Large intestine (tissue), 3 donors: ENCODE measurements around the gene FRY. TPM values are rescaled to one million over a fixed set of nuclear protein-coding genes. Genes with fewer than 3 reads are reported as not detected.

Experiments
- DNase-seq, 2 donors: peaks; one replicate each; pipeline versions ENCODE4 v3.0.0 to v3.0.0-alpha.2; 2013
- H3K27ac ChIP-seq: one replicate; pipeline ENCODE4 v1.5.1; 2013; ENCODE audit warnings: low read length
- H3K27me3 ChIP-seq: 2 replicates; pipeline ENCODE4 v1.6.1; 2013; ENCODE audit warnings: low read length; ENCODE audit not compliant: control insufficient read depth, insufficient read depth
- H3K36me3 ChIP-seq: 2 replicates; pipeline ENCODE4 v1.6.1; 2013; ENCODE audit warnings: low read length; ENCODE audit not compliant: control insufficient read depth, insufficient read depth
- H3K4me1 ChIP-seq: one replicate; pipeline ENCODE4 v1.6.1; 2013; ENCODE audit warnings: low read length; ENCODE audit not compliant: control insufficient read depth, insufficient read depth
- H3K4me3 ChIP-seq: one replicate; pipeline ENCODE4 v1.5.1; 2013; ENCODE audit warnings: low read length
- H3K9me3 ChIP-seq: one replicate; pipeline ENCODE4 v1.6.1; 2013; ENCODE audit warnings: mild to moderate bottlenecking, low read depth, low read length, moderate library complexity; ENCODE audit not compliant: control insufficient read depth
- WGBS: methylation state at CpG from one replicate; pipeline ENCODE4 v1.1.5; 2013; ENCODE audit warnings: low lambda C conversion rate; ENCODE audit not compliant: insufficient coverage; 5-methylcytosine and 5-hydroxymethylcytosine counted together
- polyA plus RNA-seq: library from polyadenylated mRNA; unstranded; fragments of 120-200 nt; gene quantifications from one replicate; pipeline ENCODE4 v1.2.1, GENCODE V29; 2013

FRY gene
- polyA plus RNA-seq, 1 donor: 12.4 TPM

DNA sequence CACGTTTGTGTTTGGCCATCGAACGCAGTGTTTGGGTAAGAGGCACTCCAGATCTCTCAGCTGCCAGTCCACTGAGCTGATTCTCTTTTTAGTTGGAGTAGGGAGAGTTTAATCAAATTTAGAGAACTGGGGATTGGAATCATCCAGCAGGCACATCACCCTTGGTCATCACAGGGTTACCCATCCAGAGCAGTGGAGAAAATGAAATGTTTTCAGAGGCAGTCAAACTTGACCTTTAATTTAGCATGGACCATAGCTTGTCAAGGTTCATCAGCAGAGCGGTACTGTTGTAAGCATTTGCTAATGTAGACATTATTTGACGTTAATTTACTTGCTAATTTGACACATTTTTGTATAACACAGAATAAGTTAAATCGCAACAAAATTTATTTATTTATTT is 18.4 kb upstream of the FRY start:
- Histone ChIP-seq H3K27ac (no peak overlapping the region), H3K36me3 (no peaks in the 10 kb centered on the region), H3K9me3 (no peaks in the 10 kb centered on the region), H3K4me3 (no peak overlapping the region), H3K27me3 (no peaks in the 10 kb centered on the region), H3K4me1 (no peaks in the 10 kb centered on the region)
- no peak for DNase-seq
- WGBS: 95% methylated on average over 4 of the region's 6 CpGs

GRCh38 chr13:32016119-32016518 is 15.5 kb upstream of the FRY start:
- H3K27me3 ChIP-seq: no peaks in the 10 kb centered on the region
- DNase-seq: no peak
- H3K36me3 ChIP-seq: no peaks in the 10 kb centered on the region
- H3K4me1 ChIP-seq: no peaks in the 10 kb centered on the region
- H3K27ac ChIP-seq: no peak overlapping the region
- WGBS: 93% methylated on average over 2 of the region's 2 CpGs
- no peak overlapping the region for H3K4me3 ChIP-seq
- H3K9me3 ChIP-seq: no peaks in the 10 kb centered on the region

DNA sequence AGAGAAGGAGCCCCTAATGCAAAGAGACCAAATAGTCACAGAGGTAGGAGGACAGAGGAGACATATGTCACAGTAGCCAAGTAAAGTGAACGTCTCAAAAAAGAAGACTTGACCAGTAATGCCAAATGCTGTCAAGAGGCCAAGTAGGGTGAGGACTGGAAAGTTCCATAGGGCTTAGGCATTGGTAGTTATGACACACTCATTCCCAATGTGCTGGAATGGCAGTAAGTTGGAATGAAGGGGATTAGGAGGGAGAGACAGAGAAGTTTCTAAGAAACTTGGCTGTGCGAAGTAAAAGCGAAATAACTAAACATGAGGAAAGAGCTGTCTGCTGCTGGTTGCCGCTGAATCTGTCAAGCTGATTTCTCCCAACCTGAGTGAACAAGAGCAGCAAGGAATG is 14.9 kb upstream of the FRY start:
- no peak overlapping the region for H3K27ac ChIP-seq
- H3K9me3 ChIP-seq: no peaks in the 10 kb centered on the region
- no peaks in the 10 kb centered on the region for H3K36me3 ChIP-seq
- no peak overlapping the region for H3K4me3 ChIP-seq
- H3K4me1 ChIP-seq: no peaks in the 10 kb centered on the region
- H3K27me3 ChIP-seq: no peaks in the 10 kb centered on the region
- no peak for DNase-seq
- no CpG with 5 or more reads among the region's 4 CpGs for whole genome bisulfite sequencing

DNA sequence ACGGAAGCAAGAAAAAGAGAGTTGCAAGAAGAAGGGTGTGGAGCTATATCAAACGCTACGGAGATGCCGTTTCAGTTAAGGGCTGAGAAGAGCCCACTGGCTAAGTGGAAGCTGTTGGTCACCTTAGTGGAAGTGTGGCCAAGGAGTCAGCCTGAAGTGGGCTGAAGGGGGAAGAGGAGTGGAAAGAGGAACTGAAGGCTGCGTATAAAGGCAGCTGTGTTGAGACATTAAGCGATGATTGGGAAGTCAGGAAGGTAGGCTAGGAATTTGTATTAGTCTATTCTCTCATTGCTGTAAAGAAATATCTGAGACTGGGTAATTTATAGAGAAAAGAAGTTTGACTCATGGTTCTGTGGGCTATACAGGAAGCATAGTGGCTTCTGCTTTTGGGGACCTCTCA is 14.1 kb upstream of the FRY start:
- Histone ChIP-seq H3K4me1 (no peaks in the 10 kb centered on the region), H3K36me3 (no peaks in the 10 kb centered on the region), H3K27me3 (no peaks in the 10 kb centered on the region), H3K27ac (no peak overlapping the region), H3K4me3 (no peak overlapping the region), H3K9me3 (no peaks in the 10 kb centered on the region)
- WGBS: 92% methylated on average over 6 of the region's 6 CpGs
- no peak for DNase-seq

DNA sequence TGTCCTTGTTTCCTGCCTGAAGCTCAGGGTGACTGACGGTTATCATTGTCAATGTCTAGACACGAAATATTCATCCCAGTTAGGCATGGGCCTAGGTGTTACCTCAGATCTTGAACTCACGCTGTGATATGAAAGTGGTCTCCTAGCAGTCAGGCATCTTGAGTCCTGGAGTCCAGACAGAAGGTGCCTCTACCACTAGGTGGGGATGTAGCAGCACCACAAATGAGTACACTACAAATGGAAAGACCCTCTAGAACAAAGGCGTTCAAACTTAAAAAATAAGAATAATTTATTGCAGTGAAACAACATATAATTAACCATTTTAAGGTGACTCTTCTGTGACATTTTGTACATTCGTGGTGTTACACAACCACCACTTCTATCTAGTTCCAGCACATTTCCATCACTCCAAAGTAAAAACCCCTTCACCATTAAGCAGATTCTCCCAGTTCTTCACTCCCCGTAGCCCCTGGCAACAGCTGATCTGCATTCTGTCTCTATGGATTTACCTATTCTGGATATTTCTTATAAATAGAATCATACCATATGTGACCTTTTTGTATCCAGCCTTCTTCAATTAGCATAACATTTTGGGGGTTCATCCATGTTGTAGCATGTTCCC is 11.9 kb upstream of the FRY start:
- WGBS: 100% methylated on average over 1 of the region's 6 CpGs
- H3K27me3 ChIP-seq: no peaks in the 10 kb centered on the region

DNA sequence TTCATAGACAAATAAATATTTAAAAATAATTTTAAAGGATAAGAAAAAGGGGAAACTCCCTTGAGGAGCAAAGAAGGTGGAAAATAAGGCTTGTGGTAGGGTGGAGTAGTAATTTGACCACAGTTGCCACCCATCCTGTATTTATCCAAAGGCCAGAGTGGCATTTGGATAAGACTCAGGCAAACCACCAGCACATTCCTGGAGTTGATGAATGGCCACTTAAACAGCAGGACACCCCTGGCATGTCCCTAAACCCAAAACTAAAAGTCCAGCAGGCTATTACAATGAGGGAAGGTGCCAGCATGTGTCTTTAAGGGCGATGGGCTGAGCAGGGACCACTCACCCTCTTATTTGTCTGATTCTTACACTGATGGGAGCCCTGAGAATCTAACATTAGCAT is 9.8 kb upstream of the FRY start:
- no peaks in the 10 kb centered on the region for H3K4me1 ChIP-seq
- no CpG with 5 or more reads among the region's 1 CpG for WGBS

More for the DNA sequence above, 11.9 kb upstream of the FRY start:
- DNase-seq: peak; percentile 38 to 43
- Histone ChIP-seq H3K36me3 (no peaks in the 10 kb centered on the region), H3K9me3 (no peaks in the 10 kb centered on the region), H3K4me3 (no peak overlapping the region), H3K27ac (no peak overlapping the region), H3K4me1 (no peaks in the 10 kb centered on the region)

GRCh38 chr13:32022311-32022710 is 9.3 kb upstream of the FRY start:
- H3K9me3 ChIP-seq: no peaks in the 10 kb centered on the region
- no peak overlapping the region for H3K27ac ChIP-seq
- DNase-seq: no peak
- no peaks in the 10 kb centered on the region for H3K27me3 ChIP-seq
- WGBS: no CpG with 5 or more reads among the region's 4 CpGs
- no peaks in the 10 kb centered on the region for H3K4me1 ChIP-seq
- no peak overlapping the region for H3K4me3 ChIP-seq
- no peaks in the 10 kb centered on the region for H3K36me3 ChIP-seq

More for the DNA sequence above, 9.8 kb upstream of the FRY start:
- Histone ChIP-seq H3K27me3 (no peaks in the 10 kb centered on the region), H3K36me3 (no peaks in the 10 kb centered on the region), H3K27ac (no peak overlapping the region), H3K9me3 (no peaks in the 10 kb centered on the region), H3K4me3 (no peak overlapping the region)
- no peak for DNase-seq

GRCh38 chr13:32023096-32023495 is 8.5 kb upstream of the FRY start:
- no peak for DNase-seq
- H3K27me3 ChIP-seq: no peaks in the 10 kb centered on the region
- H3K27ac ChIP-seq: no peak overlapping the region
- no peaks in the 10 kb centered on the region for H3K9me3 ChIP-seq
- H3K36me3 ChIP-seq: no peaks in the 10 kb centered on the region
- no peaks in the 10 kb centered on the region for H3K4me1 ChIP-seq
- no peak overlapping the region for H3K4me3 ChIP-seq
- 100% methylated on average over 3 of the region's 3 CpGs for whole genome bisulfite sequencing

DNA sequence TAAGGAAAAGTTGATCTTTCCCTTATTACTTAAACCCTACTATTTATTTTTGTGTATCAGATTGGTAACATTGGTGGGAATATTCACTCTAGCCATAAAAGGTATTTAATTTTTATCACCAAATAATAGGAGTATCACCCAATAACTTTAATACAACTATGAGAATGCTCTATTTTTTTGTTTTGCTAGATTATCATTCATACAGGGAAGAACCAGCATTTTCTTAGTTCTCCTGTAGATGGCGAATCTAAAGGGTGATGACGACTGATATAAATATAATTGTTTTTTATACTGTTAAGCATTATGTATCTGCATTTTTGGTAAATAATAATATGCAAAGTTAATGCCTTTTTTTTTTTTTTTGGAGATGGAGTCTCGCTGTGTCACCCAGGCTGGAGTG is 7.9 kb upstream of the FRY start:
- Histone ChIP-seq H3K36me3 (no peaks in the 10 kb centered on the region), H3K27me3 (no peaks in the 10 kb centered on the region), H3K9me3 (no peaks in the 10 kb centered on the region), H3K4me1 (no peaks in the 10 kb centered on the region), H3K4me3 (no peak overlapping the region), H3K27ac (no peak overlapping the region)
- no peak for DNase-seq
- 100% methylated on average over 2 of the region's 3 CpGs for WGBS

- Histone ChIP-seq H3K4me3 (no peak overlapping the region), H3K36me3 (no peaks in the 10 kb centered on the region), H3K9me3 (no peaks in the 10 kb centered on the region), H3K27ac (no peak overlapping the region), H3K27me3 (no peaks in the 10 kb centered on the region), H3K4me1 (no peaks in the 10 kb centered on the region)
- DNase-seq: no peak
- 83% methylated on average over 1 of the region's 2 CpGs for WGBS
Observed at GRCh38 chr13:32024750-32025149, 6.8 kb upstream of the FRY start.

DNA sequence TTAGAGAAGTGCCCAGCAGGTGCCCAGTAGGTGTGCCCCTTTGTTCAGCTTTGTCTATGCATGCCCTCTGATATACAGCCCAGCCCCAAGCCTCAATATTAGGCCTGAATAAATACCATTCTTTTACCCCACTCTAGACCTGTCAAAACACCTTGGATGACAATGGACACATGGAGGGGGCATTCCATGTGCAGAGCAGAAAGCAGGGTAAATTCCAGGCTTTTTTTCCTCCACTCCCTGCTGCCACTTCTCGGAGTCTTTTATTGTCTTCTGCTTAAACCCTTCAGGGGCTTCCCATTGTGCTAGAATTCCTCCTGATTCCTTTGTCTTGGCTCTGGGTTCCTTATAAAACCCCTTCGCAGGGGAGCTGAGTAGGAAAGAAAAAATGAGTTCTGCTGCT is 5.8 kb upstream of the FRY start:
- Histone ChIP-seq H3K4me3 (no peak overlapping the region), H3K9me3 (no peaks in the 10 kb centered on the region), H3K36me3 (no peaks in the 10 kb centered on the region), H3K27me3 (peaks cover under 1% of the 10 kb centered on the region), H3K27ac (no peak overlapping the region), H3K4me1 (peaks cover 5% of the 10 kb centered on the region)
- DNase-seq: no peak
- 71% methylated on average over 1 of the region's 2 CpGs for WGBS
